Omental fat pad (tissue), 4 donors: ENCODE measurements around the gene CCDC15. TPM values are rescaled to one million over a fixed set of nuclear protein-coding genes. Genes with fewer than 3 reads are reported as not detected.

Experiments
- ATAC-seq: fragments of 150-250 bp; one replicate; pipeline ENCODE4 v1.9.1; 2016; ENCODE audit warnings: mild to moderate bottlenecking, moderate library complexity; ENCODE audit not compliant: low FRiP score
- DNase-seq: peaks from one replicate; pipeline ENCODE4 v3.0.0-alpha.2; 2019; ENCODE audit warnings: low spot score
- CTCF ChIP-seq, 3 donors: fragments of 450-650 bp; IDR thresholded peaks; one replicate each; pipeline ENCODE4 v1.5.1; 2016 to 2017; ENCODE audit warnings: antibody characterized with exemption in 3 of 3, mild to moderate bottlenecking in 3 of 3, moderate library complexity in 2 of 3
- total RNA-seq, 4 donors: library from RNA; depleted of rRNA; stranded (reverse); fragments of >200 nt; gene quantifications; one replicate each; pipeline ENCODE4 v1.1.0, GENCODE V29; 2016

Gene CCDC15
- 1 to 10 TPM in 3 of 4 donors, under 1 TPM in 1; 0.88 to 2.4 (median 1.1) TPM for total RNA-seq

GRCh38 chr11:124953753-124954589 is at the start of gene CCDC15:
CCDC15 (plus strand) TSS chr11:124954202; CDS start chr11:124954733, 531 bp downstream.
- DNase-seq (peak; percentile 92), ATAC-seq (peak; percentile 100)
- no peak for TF ChIP-seq CTCF (IDR thresholded peaks at IDR 0.05)

- no peak for TF ChIP-seq CTCF (IDR thresholded peaks at IDR 0.05)
- DNase-seq (no peak), ATAC-seq (no peak)
These were observed 38.2 kb upstream of the CCDC15 start for GRCh38 chr11:124915541-124916369.

- DNase-seq (no peak), ATAC-seq (no peak)
- no peak for TF ChIP-seq CTCF (IDR thresholded peaks at IDR 0.05)
These were observed 37.7 kb upstream of the CCDC15 start for GRCh38 chr11:124916370-124916710.

- ATAC-seq = no peak
- TF ChIP-seq CTCF (IDR thresholded peaks at IDR 0.05) = no peak
- DNase-seq = no peak
These were observed 36.8 kb upstream of the CCDC15 start for GRCh38 chr11:124917115-124917637.

- TF ChIP-seq CTCF (IDR thresholded peaks at IDR 0.05) = no peak
- ATAC-seq (no peak), DNase-seq (no peak)
These were observed 35.1 kb upstream of the CCDC15 start, which contains the start of gene HEPN1 for GRCh38 chr11:124918950-124919349. HEPN1 (plus strand) TSS chr11:124919250.

GRCh38 chr11:124919898-124920297 is 34.1 kb upstream of the CCDC15 start:
- no peak for TF ChIP-seq CTCF (IDR thresholded peaks at IDR 0.05)
- ATAC-seq (no peak), DNase-seq (no peak)
